GM23248 (cell line): Measurements from ENCODE around the gene HTR4.

Experiments
- EZH2 ChIP-seq: fragments of 200-600 bp; sonication (generic); IDR thresholded peaks from 2 replicates; pipeline ENCODE4 v1.6.1; 2018; ENCODE audit warnings: antibody characterized with exemption, mild to moderate bottlenecking; ENCODE audit not compliant: insufficient read depth, poor library complexity, severe bottlenecking
- EZH2phosphoT487 ChIP-seq: fragments of 200-600 bp; sonication (generic); IDR thresholded peaks from 2 replicates; pipeline ENCODE4 v1.6.1; 2018; ENCODE audit warnings: antibody characterized with exemption, moderate library complexity, mild to moderate bottlenecking, low read depth; ENCODE audit not compliant: insufficient read depth

- TF ChIP-seq EZH2 (no peak), EZH2phosphoT487 (no peak)
Measured at GRCh38 chr5:148685520-148686134, 31.3 kb upstream of the HTR4 start.
